PC-3 (cell line): Measurements from ENCODE around the gene FPR2.

Experiments
- CTCF ChIP-seq: fragments of 300-600 bp; sonication (generic); conservative IDR thresholded peaks from 2 replicates; pipeline ENCODE4 v1.5.1; 2017; ENCODE audit warnings: antibody characterized with exemption, low read depth, mild to moderate bottlenecking, low read length
- EZH2 ChIP-seq: fragments of 300-600 bp; sonication (generic); IDR thresholded peaks from one replicate; pipeline ENCODE4 v1.6.1; 2017; ENCODE audit warnings: antibody characterized with exemption, mild to moderate bottlenecking, low read length; ENCODE audit not compliant: unreplicated experiment

GRCh38 chr19:51816711-51817110 is 55.7 kb downstream of the FPR2 start:
- TF ChIP-seq CTCF (no peak), EZH2 (no peak)
